ENCODE data around the gene GNAZ.

GNAZ gene

DNA sequence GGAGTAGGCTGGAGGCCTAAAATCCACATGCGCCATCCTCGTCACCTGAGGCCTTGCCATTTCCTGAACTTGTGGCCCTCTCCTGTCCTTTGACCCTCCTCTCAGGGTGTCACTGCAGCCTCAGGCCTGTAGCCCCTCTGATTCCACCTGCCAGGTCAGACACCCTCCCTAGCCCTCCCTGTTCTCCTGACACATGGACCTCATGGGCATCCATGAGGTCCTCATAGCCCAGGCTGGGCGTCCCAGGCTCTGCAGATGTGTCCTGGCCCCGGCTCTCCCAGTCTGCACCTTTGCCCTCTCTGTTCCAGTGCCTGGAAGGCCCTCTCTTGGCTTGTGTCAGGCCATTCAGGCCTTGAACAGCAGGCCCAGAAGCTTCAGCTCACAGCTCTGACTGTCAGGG lies 90.7 kb downstream of the GNAZ start:
- DNase-seq = no peak

DNA sequence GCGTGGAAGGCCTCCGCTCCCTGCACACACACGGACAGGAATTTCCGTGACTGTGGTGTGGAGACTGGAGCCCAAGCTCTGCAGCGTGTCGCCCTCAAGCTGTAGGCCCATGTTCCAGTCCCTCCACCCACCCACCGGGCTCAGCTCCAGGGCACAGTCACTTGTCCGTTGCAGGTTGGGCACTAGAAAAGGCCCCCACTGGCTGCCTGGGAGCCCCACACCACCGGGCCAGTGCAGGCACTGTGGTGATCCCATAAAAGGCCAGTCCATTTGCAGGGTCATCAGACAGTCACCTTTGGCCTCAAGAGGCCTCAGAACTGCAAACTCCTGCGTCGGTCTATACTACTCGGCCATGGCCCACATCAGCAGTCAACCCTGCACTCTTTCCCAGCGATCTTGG lies 91.3 kb downstream of the GNAZ start:
- DNase-seq = no peak

DNA sequence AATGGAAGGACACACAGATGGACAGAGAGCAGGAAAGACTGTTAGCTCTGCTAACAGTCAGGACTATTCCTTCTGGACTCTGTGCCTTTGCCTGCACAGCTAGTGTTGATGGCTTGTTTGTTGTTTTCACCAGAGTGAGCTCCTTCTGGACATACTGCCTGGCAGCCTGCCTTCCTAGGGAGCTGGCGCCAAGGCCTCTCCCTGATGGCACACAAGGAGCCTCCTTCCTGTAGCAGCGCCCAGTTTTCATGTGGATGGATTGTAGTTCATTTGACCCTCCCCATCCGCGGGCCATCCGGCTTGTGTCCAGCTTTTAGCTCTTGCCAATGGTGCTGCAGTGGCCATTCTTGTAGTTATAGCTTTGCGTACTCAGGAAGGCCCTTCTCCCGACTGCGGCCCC lies 93.3 kb downstream of the GNAZ start:
- DNase-seq = no peak

DNA sequence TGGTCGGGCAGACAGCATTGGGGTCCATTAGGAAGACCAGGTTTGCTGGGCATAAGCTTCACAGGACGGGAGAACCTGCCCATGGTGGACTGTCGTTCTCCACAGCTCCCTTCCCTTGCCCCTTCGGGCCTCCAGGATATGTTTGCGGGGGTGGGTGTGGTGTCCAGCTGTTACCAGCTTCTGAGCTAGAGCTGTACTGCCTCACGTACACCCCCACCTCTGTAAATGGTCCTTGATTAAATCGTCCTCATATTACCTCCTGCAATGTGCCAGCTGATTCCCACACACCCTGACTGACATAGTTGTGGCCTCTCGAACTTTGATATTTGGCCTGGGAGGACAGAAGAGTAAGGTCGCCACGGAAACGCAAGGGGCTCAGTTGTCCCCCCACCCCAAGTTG lies 93.8 kb downstream of the GNAZ start:
- DNase-seq = no peak

- no peak for DNase-seq
These were observed 95.9 kb downstream of the GNAZ start for GRCh38 chr22:23166042-23166831.

DNA sequence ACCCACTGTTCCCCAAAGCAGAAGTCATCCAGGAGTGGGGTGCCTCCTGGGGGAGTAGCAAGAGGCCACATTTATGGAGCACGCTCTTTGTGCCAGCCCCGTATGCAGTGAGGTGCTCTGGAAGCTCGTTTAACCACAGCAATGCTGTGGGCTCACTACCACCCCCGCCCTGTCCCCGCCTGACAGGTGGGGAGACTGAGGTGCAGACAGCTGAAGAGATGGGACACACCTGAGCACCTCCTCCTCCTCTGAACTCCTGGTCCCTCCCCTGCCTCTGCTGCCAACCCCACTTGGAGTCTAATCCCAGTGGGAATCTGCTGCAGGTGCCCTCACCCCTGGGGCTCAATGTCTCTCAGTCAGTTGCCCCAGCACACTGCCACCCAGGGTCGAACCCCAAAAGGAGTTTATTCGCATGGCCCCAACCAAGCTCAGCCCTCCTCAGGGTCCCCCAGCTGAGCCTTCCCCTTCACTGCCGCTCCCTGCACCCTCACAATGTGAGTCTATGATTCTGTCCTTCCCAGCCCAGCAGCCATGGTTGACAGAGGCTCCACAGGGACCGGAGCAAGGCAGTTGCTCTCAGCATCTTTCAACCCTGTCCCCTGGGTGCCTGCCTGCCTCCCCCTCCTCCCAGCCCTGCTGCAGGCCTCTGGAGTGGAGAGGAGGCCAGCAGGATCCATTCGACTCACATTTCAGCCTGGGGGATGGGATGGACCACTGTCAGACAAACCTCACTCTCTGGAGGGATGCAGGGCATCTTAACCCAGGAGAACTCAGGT lies 96.7 kb downstream of the GNAZ start:
- no peak for DNase-seq

- DNase-seq = no peak
These were observed 98.2 kb downstream of the GNAZ start for GRCh38 chr22:23168391-23169042.

DNA sequence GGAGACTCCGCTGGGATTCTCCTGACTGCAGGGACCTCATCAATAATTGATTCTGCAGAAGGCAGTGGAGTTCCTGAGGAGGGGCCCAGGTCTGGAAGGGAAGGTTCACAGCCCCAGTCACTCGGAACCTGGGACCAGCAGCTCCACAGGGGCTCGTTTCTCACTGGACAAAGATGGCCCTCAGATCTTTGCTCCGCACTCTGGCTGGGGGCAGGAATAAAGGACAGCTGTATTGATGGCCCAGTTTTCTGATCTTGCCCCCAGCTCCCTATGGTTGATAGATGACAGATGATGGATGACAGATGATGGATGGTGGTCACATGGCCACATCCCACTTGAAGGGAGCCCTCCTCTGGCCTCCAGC lies 98.7 kb downstream of the GNAZ start:
- no peak for DNase-seq
